HG03139 (cell line): ENCODE results near the gene MGAM2.

Experiments used
- ATAC-seq: cut with Tn5 transposase; IDR thresholded peaks from one replicate; pipeline ENCODE4 v1.9.1; 2021; ENCODE audit not compliant: unreplicated experiment

MGAM2 gene

DNA sequence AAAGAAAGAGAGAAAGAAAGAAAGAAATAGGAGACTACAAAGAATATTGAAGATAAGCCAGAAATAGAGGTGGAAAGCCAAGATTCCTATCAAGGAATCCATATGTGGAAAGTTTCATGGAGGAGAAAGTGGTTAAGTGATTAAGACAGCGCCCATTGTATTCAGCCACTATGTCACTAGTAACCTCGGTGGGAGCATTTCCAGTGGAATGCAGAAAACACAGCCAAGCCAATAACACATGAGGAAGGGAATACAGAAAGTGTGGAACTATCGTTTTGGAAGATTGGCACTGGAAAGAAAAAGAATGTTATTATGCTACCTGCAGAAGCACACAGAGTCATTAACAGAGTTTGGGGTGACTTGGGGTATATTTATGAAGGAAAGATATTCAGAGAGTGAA is 2.7 kb downstream of the MGAM2 start:
- ATAC-seq: no peak

DNA sequence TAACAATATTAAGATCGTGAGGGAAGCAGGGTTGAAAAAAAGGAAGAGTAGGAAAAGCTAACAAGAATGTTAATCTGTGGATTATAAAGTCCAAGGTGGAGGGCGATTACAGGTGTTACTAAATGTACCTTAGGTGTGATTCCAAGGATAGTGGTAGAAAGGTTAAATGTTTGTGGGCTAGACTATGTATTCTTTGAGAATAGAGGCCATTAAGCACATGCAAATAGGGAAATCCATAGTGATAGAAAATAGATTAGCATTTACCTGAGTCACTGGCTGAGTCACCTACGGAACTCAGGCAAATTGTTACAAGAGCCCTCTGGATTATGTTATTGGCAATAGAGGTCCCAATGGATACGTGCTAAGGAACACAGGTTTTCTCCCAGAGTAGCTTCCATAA is 9.0 kb downstream of the MGAM2 start:
- no peak for ATAC-seq

DNA sequence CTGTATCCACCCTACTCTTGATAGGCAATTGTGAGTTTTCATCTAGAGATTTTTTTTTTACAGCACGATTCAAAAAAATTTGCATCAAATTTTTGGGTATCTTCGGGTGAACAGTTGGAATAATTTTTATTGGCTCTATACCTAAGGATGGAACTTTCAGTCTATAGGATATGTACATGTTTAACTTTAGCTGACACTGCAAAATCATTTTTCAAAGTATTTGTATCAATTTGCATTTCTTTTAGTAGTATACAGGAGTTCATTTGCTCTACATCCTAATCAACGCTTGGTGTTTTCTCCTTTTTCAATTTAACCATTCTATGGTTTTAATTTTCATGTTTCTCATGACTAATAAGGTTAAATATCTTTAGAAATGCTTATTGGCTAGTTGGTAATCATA is 11.7 kb downstream of the MGAM2 start:
- no peak for ATAC-seq

DNA sequence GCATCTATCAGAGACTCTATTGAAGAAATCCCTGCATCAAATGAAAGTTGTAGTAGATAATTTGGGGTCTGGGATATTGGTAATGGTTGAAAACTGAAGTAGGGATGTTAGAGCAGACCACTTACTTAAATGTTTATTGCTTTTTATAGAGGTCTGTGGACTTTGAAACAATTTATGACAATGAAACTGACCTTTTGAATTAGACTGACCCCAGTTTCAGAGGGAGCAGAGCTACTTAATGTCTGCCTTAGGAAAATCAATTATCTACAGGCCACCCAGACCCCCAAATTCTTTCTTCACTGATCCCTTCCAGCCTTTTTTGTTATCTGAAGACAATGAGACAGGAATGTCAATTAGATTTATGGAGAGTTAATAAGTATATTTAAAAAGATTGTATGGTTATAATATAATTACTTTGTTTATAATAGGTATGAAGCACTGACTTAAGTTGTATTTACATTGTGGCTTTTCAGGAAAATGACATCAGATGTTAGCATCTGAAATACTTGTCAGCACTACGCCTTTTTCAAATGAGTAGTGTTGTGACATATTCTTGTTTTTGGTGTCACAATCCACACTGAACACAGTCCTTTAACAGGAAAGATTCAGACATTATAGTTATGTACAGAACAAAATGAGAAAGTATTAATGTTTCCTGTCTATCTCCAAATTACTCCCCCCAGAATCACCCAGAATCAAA is 13.9 kb downstream of the MGAM2 start:
- no peak for ATAC-seq

GRCh38 chr7:142130267-142130666 is 18.7 kb downstream of the MGAM2 start:
- no peak for ATAC-seq

DNA sequence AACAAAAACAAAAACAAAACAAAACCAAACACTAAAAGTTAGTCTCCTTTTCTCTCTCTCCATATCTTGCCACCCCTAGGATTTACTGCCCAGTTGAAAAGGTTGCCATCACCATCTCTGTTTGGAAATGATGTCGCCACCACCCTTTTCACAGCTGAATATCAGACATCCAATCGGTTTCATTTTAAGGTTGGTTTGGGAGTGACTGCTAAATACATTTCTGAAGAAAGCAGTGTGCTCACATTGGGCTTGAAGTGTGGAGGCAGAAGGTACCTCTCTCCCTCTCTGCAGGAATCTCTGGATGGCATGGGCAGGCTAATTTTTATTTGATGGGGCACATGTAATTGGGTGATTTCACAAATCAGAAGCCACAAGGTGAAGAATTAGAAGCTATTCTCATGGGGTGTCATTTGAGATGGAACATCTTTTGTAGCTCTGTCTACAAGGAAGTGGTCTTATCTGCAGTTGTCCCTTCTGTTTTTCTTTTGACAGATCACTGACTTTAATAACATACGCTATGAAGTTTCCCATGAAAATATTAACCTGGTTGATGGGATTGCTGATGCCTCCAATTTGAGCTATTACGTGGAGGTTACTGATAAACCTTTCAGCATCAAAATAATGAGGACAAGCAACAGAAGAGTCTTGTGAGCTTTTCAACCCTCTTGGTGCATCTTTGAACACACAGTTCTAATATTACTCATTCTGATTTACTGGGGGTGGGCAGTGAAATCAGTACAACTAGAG is 20.1 kb downstream of the MGAM2 start:
- ATAC-seq: no peak

- no peak for ATAC-seq
Measured at GRCh38 chr7:142133731-142134148, 22.2 kb downstream of the MGAM2 start.

GRCh38 chr7:142134909-142135308 is 23.4 kb downstream of the MGAM2 start:
- no peak for ATAC-seq

DNA sequence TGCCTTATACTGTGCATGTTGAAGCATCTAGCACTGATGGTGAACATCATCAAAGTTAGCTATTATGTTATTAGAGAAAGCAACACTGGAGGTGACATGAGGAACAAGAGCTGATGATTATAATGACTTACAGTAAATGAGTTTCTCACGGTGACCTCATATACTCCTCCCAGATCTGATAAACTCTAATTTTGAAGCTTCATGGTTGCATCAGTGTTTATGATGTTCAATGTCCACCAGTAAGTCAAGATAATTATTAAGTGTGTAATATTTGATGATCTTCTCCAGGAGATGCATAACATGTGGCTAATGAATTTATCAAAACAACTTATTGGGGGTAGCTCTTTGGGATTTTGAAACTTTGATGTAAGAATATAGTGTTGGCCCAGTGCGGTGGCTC is 27.5 kb downstream of the MGAM2 start:
- ATAC-seq: no peak

DNA sequence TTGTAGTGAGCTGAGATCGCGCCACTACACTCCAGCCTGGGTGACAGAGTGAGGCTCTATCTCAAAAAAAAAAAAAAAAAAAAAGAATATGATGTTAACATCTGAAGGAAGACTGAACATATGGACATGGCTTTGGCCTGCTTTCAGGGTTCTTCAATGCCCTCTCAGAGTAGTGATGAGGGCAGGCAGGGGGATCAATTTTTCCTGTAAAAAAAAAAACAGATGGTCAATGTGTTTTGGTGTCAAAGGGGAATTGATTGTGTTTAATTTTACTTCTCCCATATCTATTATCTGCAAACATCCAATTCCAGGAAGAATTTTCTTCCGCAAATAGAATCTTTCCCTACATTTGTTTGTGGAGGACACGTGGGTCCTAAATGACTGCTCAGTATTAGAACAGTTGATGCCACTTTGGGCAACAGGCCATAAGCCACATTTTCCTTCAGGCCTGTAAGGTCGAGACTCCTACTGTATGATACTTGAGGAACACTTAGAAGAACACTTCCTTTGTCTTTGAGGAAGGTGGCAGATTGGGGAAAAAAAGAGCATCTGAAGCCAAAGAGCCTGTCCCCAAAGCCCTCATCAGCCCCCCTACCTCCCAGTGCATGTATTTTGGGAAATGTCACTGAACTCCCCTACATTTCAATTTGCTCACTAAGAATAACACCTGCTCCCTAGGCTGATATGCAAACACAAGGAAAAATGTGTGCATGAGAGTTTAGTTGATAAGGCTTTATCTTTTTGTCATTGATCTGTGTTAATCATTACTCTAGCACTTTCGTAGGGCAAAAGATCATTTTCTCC is 28.3 kb downstream of the MGAM2 start:
- no peak for ATAC-seq

DNA sequence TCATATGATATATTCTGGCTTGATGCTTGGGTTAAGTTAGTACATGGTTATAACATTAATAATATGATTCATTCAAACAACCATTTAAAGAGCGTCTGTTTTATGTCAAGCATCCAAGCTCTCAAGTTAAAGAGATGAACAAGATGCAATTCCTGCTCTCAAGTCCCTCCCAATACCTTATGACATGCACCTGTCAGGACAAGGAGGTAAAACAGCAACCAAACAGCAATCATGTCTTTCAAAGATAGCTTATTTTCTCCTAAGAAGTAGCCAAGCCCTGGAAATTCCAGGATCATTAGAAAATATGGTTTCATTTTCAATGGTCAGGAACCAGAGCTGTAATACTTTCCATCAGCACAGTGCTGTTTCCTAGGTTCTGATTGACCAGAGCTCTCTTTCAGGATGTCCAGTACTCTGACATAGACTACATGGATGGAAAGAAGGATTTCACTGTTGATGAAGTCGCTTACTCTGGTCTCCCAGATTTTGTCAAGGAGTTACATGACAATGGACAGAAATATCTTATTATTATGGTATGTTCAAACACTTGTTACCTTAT is 29.0 kb downstream of the MGAM2 start:
- ATAC-seq: no peak

- no peak for ATAC-seq
Measured at GRCh38 chr7:142142702-142143101, 31.2 kb downstream of the MGAM2 start.

DNA sequence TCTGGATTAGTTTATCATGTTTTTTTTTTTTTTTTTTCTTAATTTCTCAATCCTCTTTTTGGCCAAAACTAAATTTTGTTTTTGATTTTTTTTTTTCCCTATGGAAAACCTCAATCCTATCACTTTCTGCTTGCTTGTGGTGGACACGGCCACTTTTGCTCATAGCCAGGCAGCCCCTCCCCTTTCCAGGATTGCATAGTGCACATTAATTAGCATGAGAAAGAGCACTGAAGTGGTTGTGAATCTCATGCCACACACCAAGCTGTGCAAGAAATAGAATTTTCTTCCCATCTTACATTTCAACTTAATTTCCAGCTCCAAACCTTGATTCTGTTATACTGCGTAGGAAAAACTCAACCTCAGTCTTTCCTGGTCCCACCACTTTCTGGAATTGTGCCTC is 34.6 kb downstream of the MGAM2 start:
- ATAC-seq: no peak

- ATAC-seq: no peak
Measured at GRCh38 chr7:142150356-142150755, 38.8 kb downstream of the MGAM2 start.

- no peak for ATAC-seq
Measured at GRCh38 chr7:142150869-142151268, 39.4 kb downstream of the MGAM2 start.

GRCh38 chr7:142152076-142152475 is 40.6 kb downstream of the MGAM2 start:
- ATAC-seq: no peak

DNA sequence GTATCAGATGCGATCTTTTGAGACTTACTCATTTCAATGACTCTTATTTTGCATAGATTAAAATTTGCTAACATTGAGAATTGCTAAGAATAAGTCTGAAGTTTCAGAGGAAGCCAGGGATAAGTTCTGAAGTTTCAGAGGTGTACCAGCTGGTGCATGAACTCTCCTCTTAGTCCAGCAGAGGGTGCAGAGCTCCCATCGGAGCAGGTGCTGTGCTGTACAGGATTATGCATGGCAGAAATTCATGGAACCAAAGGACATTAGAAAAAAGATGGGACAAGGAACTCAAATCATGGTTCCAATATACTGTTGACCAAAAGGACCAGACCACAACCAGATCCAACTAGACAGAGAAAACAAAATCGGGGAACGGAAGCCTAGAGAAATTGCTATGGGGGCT is 41.9 kb downstream of the MGAM2 start:
- ATAC-seq: no peak

GRCh38 chr7:142158736-142159496 is 47.4 kb downstream of the MGAM2 start:
- no peak for ATAC-seq

DNA sequence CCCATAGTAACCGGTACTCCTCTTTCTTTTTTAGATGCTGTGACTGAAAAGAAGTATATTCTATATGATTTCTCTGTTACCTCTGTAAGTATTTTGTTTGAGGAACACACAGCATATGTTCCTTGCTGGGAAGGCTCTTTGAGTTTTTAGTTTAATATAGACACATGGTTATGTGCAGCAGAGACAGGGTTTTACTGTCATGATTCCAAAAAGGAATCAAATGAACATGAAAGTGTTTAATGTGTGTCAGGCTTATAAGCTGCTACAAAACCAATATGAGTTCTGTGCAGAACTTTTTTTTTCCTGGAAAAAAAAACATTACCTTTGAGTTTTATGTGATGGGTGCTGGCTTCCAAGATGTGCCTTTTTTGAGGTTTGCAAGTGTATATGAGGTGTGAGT is 50.4 kb downstream of the MGAM2 start:
- no peak for ATAC-seq

- ATAC-seq: no peak
Measured at GRCh38 chr7:142168746-142169145, 57.2 kb downstream of the MGAM2 start.

DNA sequence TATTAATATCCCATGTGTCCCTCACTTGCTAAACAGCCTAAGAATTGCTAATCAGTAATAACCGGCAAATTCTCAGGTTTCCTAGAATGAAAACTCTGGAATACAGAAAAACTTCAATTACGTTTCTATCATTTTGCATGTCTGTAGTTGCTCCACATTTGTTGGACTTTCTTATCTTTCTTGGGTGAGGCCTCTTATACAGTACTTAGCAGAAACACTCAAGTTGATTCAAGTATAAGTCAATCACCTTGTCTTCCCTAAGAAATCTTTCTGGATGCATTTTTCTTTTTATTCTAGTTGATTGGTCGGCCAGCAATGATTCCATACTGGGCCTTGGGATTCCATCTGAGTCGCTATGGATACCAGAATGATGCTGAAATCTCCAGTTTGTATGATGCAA is 61.4 kb downstream of the MGAM2 start:
- no peak for ATAC-seq
